ELF-1 (cell line): Measurements from ENCODE around the gene EIF4E3.

Experiments used
- DNase-seq: peaks from one replicate; pipeline ENCODE4 v3.0.0-alpha.2; 2016; ENCODE audit warnings: low read depth, low spot score

Gene EIF4E3

DNA sequence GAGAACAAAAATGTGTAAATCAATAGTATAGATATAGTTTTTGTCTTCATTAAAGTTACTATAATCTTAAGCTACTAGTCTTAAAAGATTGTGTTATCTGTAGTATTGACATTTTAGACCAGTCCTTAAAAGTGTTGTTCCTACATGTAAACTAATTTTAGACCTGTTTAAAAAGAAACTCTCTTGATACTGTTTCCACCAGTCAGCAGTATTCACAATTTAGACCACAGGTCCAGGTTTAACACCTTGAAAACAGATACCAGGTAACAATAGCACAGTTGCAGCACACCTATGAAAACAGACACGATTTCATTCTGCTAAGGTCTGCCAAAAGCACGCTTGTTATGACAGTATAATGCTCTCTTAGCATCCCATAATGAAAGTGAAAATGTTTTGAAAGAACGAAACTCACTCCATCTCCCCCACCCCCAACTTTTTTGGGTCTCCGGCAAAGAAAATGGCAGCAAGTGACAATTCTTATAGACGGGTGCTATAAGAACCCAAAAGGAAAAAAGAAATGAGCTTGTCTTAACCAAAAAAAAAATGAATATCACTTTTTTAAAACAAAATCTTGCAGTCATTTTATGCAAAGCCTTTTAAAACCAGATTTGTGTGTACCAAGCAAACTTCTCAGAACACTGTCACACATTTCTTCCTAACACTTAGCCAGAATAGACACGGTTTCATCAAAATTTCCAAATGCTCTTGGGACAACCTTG lies 1.6 kb downstream of the EIF4E3 start:
- no peak for DNase-seq

GRCh38 chr3:71722693-71723092 lies 2.5 kb downstream of the EIF4E3 start:
- DNase-seq = no peak

GRCh38 chr3:71721651-71722157 lies 3.5 kb downstream of the EIF4E3 start:
- no peak for DNase-seq

- DNase-seq = no peak
These were observed 4.2 kb downstream of the EIF4E3 start for GRCh38 chr3:71721002-71721401.

- DNase-seq = no peak
These were observed 7.1 kb downstream of the EIF4E3 start for GRCh38 chr3:71718072-71718471.

GRCh38 chr3:71714595-71714994 lies 10.6 kb downstream of the EIF4E3 start:
- DNase-seq = no peak

- DNase-seq = no peak
These were observed 12.2 kb downstream of the EIF4E3 start for GRCh38 chr3:71713041-71713440.

GRCh38 chr3:71710906-71711494 lies 14.2 kb downstream of the EIF4E3 start:
- no peak for DNase-seq

GRCh38 chr3:71709908-71710511 lies 15.2 kb downstream of the EIF4E3 start:
- DNase-seq = no peak

GRCh38 chr3:71708476-71709105 lies 16.6 kb downstream of the EIF4E3 start:
- no peak for DNase-seq

DNA sequence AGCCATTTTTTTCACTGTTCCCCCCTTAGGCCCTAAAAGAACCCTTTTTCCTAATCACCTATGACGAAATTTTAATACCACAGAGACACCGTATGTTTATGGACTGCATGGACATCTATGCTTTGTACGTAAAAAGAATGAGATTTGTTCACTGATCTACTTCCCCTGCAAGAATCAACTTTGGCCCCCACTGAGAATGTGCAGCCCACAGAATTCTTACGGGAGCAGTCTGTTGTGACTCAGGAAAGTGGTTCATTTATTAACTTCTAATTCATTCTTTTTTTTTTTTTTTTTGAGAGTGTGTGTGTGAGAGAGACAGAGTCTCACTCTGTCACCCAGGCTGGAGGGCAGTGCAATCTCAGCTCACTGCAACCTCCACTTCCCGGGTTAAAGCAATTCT lies 17.6 kb downstream of the EIF4E3 start:
- no peak for DNase-seq

DNA sequence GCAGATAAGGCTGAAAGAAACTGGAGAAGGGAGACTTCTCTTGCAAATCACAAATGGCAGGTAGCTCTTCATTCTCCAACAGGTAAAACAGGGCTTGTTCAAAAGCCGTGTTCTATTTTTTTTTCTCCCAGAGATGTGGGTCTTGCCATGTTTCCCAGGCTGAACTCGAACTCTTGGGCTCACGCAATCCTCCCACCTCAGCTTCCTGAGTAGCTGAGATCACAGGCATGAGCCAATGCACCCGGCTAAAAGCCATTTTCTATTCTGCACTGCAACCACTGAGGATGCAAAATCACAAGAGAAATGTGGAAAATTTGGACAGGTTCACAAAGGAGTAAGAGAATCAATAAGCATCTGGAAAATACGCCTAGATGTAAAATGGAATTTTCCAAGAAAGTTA lies 19.5 kb downstream of the EIF4E3 start:
- DNase-seq = no peak

DNA sequence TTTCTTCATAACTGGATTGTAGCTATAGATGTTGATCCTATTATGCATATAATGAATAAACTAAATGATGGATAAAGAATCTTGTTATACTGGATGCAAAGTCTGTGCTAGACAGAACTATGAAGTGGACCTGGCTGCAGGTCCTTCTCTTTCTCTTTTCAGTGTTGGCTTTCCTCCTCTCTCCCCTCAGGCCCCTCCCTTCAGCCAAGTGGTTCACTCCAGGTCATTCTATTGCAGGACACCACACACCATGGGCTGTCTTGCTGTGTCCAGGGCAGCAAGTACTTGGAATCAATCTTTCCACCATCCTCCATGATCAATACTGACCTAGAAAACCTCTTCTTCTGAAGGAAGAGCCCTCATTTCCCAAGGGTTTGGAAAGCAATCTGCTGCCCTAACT lies 20.3 kb downstream of the EIF4E3 start:
- DNase-seq = no peak

DNA sequence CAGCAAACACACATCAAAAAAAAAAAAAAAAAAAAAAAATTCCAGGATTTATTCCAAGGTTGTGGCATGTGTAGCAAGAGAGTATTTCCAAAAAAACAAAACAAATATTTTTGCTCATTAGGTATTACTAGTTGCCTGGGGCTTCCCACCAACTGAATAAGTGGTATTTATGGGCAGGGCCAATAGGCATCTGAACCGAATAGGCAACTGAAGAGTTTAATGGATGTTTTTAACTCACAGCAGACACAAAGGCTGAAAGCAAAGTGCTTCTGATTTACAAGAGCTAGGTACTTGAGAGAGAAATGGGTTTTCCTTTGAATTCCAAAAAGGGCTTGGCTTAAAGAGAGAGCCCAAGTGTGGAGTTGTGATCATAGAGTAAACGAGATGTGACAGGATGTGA lies 21.4 kb downstream of the EIF4E3 start:
- peak; percentile 28 for DNase-seq

DNA sequence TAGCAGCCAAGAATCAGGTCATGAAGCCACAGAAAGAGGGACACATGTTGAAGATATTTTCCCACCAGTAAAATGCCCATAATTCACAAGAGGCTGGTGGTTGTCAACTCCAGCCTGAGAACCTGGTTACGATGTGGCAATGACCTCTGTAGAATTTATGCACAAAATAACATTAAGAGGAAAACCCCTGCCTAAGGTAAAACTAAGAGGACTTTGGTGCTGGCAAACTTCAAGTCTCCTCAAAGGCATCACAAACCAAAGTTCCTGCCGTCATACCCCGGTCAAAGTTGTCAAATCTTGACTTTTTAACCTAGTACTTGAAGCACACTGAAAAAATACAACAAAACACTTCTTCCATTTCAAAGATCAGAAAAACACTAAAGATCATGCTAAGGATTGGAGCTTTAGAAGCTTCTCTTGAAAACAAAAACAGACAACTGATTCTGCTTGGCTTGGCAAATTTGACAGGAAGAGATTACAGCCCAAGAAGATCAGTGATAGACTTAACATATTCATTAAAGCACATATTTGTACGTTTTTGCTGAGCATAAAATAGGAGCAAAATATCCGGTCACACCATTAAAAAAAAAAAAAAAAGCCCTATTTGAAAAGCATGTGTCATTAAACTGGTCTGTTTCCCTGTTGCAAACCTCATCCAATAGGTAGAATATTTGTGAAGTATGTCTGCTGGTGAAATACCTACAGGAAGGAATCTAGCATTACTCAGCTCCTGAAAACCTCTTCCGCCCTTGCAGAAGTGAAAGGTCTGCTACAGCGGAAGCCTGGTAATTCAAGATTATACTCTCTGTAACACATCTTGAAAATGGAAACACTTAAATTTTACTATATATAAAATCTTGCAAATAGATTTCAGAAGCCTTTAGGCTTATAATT lies 22.8 kb downstream of the EIF4E3 start:
- DNase-seq = no peak

GRCh38 chr3:71701251-71701762 lies 23.9 kb downstream of the EIF4E3 start:
- no peak for DNase-seq

GRCh38 chr3:71695000-71695482 lies 30.2 kb downstream of the EIF4E3 start:
- DNase-seq = no peak

DNA sequence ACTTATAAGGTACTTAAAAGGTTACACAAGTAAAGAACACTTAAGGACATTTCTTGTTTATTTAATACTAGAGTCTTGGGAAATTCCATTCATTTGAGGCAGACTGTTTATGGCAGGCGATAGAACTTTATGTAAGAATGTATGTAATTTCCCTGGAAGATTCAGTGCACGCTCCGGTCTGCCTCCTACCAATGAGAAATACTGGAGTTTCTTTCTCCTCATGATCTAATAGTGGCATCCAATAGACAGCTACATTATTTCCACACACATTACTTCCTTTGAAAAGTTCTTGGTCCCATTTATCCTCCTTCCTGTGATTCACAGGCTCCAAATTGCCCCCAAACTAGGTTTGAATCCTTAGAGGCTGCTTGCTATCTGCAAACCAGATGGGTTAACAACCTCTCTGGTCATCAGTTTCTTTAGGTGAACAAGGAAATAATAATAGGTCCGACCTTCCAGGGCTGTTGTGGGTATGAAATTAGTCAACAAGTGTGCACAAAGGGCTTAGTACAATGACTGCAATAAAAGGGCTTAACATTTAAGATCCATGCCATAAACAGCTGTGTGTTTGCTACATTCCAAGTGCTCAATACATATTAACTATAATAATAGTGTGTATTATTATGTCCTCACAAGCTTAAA lies 30.7 kb downstream of the EIF4E3 start:
- DNase-seq = no peak

- no peak for DNase-seq
These were observed 31.6 kb downstream of the EIF4E3 start for GRCh38 chr3:71693641-71694040.

DNA sequence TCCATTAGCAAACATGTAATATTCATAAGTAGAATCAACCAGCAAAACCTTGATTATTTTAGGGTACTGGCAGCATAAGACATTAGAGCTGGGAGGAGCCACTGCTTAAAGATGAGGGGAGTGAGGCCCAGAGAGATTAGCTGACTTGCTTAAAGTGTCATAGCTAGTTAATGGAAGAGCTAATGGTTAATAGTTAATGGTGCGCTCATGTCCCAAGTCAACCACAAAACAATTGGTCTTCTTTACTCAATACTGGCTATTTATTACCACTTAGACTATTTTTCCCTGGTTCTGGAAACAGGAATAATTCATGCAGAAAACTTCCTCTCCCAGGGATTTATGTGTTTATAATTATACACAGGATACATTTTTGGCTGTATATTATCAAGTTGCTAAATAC lies 33.1 kb downstream of the EIF4E3 start:
- DNase-seq = no peak
